Activated CD4-positive, alpha-beta T cell treated with anti-CD3 and anti-CD28 coated beads, Interleukin-2, Interleukin-4, amounts not matched to agents 100 ng/mL and 50 ng/mL, durations not matched to agents 16 hours and 8 hours (primary cell): Measurements from ENCODE around the gene MPP7.
"Not testable (repeated sequence)": the region's sequence is repeated elsewhere in the genome, so short reads cannot be mapped to it uniquely, and the experiment has no call there.

ENCODE experiments used
- DNase-seq: peaks from one replicate; pipeline ENCODE4 v3.0.0-alpha.2; 2020; ENCODE audit warnings: low spot score

The MPP7 gene

DNA sequence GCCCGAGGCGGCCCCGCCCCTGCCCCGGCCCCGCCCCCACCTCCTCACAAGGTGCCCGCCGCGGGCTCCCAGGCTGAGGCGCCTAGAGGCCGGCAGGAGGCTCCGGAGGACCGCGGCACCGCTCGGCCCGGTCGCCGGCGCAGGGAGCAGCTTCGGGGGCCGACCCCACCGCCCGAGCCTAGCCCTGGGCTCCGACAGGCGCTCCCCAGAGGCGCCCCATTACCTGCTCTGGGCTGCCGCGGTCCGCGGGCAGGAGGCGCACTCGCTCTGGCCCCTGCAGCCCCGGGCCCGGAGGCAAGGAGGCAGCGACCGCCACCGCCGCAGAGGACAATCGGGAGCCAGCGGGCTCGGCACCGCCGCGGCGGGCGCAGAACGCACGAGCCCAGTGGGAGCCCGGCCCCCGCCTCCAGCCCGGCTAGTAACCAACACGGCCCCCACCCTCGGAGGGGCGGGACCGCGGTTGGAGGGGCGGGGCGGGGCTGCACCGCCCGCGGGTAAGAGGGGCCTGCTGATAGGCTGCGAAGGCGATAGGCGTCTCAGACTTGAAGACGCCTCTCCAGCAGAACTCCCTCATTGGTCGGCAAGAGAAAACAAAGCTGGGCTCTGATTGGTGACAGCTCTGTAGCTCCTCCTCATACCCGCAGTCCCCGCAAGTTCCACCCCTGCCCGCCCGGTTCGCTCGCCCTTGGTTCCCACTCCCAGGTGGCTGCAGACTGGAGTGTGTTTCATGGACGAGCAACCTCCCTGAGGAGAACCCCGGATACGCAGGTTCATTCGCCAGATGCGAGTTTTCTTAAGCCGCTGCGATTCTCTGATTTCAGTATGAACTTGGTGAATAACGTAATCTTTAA is at the start of gene MPP7:
Gene MPP7, minus strand, starts transcription at position 427 of the 851 bp plus-strand sequence. CDS start 64,460 bp downstream, outside the sequence.
- peak; percentile 97 for DNase-seq

DNA sequence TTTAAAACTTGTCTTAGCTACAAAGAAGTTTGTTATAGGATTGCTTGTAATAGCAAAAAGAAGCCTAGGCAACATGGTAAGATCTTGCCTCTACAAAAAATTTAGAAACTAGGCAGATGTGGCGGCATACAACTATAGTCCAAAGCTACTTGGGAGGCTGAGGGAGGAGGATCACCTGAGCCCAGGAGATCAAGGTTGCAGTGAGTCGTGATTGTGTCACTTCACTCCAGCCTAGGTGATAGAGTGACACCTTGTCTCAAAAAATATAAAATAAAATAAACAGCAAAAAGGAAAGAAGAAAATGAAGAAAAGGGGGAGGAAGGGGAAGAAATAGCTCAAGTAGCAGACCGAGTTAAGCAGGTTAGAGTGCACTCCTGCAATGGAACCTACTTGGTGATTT is 47.0 kb upstream of the MPP7 start:
- no peak for DNase-seq

DNA sequence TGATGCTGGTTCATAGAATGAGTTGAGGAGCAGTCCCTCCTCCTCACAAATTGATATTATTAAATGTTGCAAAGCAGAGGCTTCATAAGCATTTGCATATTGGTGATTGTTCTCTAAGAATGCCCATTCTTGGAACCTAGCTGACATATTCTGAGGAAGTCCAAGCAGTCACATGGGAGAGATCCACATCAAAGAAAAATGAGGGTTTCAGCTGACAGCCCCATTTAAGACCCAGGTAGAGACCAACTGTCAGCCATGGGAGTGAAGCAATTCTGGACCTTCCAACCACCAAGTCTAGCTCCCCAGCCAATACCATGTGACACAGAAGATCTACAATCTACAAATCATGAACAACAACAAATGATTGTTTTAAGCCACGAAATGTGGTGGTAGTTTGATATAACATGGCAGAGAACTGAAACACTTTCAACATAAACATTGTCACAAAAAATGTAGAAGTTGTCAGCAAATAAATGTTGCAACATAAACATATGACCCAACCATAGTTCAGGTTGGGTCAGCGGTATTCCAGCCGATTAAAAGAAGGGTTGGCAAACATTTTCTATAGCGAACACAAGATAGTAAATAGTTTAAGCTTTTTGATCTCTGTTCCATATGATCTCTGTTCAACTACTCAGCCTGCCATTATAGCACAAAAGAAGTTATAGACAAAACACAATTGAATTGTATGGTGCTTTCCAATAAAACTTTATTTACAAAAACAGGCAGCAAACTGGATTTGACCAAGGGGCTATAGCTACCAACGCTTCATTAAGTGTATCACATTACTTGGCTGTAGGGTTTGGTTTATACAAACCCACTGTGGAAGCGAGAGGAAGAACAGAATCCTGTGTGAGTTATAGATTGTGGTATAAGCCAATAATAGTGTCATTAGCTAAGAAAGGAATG is 41.4 kb upstream of the MPP7 start:
- DNase-seq = no peak

DNA sequence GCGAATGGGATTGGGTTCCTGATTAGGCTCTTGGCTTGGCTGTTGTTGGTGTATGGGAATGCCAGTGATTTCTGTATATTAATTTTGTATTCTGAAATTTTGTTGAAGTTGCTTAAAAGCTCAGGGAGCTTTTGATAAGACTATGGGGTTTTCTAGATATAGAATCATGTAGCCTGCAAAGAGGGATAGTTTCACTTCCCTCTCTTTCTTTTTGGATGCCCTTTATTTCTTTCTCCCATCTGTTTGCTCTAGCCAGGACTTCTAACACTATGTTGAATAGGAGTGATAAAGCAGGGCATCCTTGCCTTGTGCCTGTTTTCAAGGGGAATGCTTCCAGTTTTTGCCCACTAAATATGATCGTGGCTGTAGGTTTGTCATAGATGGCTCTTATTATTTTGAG is 40.4 kb upstream of the MPP7 start:
- DNase-seq = no peak

DNA sequence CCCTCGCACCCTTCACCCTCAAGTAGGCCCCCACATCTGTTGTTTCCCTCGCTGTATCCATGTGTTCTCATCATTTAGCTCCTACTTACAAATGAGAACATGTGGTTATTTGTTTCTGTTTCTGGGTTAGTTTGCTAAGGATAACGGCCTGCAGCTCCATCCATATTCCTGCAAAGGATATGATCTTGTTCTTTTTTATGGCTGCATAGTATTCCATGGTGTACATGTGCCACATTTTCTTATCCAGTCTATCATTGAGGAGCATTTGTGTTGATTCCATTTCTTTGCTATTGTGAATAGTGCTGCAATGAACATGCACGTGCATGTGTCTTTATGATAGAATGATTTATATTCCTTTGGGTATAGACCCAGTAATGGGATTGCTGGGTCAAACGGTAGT is 38.8 kb upstream of the MPP7 start:
- not testable (repeated sequence) for DNase-seq

DNA sequence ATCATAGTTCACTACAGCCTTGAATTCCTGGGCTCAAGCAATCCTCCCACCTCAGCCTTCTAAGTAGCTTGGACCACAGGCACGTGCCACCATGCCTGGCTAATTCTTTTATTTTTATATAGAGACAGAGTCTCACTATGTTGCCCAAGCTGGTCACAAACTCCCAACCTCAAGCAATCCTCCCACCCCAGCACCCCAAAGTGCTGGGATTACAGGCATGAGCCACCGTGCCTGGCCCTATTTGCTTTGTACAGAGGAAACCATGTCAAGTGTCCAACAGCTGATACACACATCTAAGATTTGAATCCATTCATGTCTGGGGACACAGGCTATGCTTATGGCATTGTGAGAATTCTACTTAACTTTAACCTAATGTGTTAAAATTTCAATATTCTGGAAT is 29.9 kb upstream of the MPP7 start:
- DNase-seq = no peak

DNA sequence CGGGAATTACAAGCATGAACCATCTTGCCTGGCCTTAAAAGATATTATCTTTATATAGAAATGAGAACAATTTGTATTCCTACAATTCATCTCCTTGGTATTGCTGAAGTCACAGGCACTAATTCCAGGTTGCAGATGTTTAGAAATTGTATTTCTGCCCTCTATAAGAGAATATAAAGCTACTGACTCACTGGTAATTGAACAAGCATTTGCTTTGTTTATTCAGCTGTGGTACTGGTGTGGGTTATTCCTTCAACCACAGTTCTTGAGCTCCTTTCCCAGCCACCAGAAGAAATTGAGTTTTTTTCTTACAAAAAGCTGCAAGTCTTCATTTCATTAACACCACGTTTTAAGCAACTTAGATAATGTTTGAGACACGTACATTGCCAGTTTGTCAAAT is 29.0 kb upstream of the MPP7 start:
- DNase-seq = no peak

DNA sequence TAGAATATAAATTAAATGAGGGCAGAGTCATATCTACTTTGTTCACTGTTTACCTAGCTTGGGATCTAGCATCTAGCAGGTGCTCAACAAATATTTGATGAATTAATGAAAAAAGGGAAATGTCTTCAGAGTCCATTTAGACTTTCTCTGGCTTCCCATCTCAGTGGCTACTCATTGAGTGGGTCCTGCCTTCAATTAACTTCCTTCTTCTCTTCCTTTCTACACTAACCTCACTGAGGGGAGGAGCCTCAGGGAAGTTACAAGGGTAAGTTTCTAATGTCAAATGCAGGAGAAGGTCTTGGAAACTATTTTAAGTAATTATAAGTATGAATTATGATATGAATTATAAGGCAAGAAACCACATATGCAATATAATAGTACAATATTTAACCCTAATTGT is 28.2 kb upstream of the MPP7 start:
- no peak for DNase-seq

DNA sequence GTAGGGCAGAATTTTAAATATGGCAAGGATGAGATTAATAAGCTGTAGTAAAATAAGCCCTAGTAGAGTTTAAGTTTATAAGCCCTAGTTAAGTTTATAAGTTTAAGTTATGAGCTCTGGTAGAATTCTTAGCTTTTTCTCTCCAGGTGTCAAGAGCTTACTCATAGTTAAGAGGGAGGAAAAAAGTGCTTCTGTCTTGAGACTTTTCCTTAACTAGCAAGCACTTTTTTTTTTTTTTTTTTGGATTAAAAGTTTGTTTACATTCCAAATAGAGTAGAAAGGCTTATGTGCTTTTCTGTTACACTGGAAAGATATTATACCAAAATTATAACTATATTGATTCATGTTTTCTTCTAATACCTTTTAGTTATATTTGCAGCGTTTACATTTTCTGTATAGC is 25.5 kb upstream of the MPP7 start:
- DNase-seq = no peak

DNA sequence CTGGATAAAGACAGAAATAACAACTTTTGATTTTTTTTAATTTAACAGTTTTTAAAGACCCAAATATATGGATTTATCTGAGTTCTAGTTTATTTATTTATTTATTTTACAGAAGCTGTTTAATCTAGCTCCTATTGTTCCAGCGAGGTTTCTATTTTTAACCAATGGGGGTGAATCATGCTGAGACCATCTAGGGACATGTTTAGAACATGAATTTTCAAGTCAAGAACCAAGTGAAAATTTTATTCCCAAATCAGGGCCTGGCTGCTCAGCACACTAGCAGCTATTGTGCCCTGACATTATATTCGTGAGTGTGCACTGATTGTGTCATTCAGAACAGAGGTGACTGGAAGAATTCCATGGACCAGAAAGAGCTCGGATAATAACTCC is 24.6 kb upstream of the MPP7 start:
- no peak for DNase-seq

DNA sequence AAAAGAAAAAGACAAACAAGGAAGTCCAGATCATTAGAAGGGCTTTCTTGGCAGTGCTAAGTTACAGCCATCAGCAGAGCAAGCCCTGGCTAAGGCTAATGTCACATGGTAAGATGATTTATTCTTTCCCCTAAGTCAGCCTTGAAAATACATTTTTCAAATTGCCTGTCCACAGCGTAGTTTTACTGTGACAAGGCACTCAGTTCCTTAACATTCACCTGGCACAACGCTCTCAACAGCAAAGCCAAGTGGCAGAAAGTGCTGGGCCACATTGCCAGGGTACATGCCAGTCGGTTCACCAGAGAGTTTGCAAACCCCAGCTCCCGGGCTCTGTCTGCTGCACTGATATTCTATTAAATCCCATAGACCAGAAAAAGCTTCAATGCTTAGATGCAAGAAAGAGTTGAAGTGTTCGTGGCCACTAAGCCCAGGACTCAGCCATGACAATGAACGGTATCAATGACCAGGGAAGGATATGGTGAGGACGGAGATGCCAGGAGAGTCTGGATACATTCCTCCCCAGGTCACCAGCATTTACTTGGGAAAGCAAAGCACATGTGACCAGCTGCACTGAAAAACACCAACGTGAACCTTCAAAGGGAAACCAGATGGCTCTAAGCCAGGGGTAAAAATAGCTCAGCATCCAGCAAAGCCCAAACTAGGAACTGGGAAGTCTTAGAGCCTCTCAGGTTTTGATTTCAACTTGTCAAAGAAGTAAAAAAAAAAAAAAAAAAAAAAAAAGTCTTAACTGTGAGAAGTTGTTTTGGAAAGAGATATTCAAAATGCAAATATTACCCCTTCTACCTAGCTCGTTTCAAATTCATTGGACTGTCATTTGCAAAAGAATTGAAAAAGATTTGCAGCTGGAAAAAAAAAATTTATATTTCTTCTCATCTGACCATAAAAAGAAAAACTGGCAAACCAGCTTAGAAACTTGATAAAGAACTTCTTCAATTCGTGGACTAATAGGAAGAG is 23.9 kb upstream of the MPP7 start:
- no peak for DNase-seq

DNA sequence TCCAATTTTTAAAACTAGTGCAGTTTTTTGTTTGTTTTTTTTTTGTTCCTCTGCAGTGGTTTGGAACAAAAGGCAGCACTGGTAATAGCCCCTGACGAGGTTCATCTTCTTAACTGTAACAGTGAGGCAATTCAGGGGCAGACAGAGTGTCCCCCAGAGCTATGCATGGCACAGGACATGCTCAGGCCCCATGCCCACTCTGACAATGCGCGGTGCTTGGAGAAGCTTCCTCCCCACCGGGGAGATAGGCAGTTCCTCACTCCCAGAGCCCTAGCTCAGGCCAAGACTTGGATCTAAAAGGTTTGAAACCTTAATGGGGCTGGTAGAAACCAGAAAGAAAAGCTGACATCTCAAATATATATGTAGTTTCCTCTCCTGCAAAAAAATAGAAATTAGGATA is 17.9 kb upstream of the MPP7 start:
- DNase-seq = no peak

DNA sequence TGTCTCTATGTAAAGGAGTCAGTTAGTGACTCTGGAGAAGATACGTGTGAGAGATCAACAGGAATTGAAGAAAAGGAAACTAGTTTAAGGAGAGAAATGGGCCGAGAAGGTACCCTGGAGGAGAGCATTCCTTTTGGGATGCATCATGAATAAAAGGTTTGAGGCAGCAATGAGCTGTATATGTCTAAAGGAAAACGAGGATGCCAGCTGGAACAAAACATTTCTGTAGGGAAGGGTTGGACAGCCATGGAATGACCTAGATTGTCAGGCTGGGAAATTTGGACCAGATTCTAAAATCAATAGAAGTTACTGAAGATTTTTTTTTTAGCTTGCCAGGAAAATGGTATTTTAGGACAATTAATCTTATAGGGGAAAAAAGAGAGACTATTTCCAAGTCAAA is 17.2 kb upstream of the MPP7 start:
- no peak for DNase-seq

DNA sequence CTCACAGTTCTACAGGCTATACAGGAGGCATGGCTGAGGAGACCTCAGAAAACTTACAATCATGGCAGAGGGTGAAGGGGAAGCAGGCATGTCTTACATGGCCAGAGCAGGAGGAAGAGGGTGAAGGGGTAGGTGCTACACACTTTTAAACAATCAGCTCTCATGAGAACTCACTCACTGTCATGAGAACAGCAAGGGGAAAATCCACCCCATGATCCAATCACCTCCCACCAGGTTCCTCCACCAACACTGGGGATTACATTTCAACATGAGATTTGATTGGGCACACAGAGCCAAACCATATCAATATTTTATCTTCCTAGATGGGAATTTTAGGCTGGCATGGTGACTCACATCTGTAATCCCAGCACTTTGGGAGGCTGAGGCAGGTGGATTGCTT is 16.2 kb upstream of the MPP7 start:
- not testable (repeated sequence) for DNase-seq

DNA sequence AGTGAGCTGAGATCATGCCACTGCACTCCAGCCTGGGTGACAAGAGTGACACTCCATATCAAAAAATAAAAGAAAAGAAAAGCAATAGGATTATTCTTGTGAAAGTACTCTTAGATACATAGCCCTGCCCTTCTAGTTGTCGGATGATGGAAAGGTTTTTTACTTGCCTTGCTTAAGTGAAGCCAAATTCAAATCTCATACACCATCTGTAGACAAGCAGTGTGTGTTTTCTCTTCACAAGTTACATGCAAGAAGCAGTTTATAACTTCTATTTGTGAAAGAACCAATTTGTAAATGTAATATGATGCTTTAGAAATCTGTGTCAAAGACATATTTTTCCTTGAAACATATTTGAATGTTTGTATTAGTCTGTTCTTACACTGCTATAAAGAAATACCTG is 15.8 kb upstream of the MPP7 start:
- DNase-seq = no peak

DNA sequence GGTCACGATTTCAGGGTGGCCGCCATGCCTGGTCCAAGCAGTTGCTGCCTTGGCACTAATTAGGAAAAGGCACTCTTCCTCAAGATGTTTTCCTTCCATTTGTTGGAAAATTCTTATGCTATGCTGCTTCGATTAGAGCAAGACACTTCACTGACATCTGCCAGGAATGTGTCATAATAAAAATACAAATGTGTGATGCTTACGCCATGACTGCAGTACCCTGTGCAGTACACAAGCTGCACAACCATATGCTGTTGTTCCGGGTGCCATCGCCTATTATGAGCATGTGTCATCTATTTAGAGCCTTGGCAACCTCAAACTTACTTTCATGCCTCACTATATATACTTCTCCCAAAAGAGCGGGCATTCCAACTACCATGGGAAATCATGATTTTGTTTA is 14.9 kb upstream of the MPP7 start:
- no peak for DNase-seq

DNA sequence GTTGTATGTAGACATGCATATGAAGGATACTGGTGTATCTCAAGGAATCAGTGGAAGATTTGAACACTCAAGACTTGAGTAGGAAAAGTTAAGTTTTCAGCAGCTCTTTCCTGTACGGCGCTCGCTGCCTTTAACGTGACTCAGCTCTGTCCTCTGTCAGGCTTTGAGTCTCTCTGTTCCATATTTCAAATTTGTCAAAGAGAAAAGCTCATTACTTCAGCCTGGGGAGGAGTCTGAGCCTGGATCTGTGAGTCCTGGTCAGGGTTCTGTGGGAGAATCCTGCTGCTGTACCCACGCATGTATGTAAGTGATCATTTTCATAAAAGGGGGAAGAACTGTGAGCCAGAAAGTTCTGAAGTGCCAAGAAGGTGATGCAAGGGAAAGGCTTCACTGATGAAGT is 13.8 kb upstream of the MPP7 start:
- no peak for DNase-seq

DNA sequence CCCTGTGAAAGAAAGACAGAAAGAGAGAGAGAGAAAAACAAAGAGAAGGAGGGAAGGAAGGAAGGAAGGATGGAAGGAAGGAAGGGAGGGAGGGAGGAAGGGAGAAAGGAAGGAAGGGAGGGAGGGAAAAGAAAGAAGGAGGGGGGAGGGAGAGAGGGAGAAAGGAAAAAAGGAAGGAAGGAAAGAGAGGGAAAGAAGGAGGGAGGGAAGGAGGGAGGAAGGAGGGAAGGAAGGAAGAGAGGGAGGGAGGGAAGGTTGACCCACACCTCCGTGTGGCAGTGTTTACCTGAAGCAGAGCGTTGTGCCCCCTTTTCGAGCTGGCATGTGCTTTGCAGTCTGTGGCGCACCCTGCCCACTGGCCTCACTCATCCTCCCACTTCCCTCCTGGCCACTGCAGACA is 12.3 kb upstream of the MPP7 start:
- DNase-seq = no peak

DNA sequence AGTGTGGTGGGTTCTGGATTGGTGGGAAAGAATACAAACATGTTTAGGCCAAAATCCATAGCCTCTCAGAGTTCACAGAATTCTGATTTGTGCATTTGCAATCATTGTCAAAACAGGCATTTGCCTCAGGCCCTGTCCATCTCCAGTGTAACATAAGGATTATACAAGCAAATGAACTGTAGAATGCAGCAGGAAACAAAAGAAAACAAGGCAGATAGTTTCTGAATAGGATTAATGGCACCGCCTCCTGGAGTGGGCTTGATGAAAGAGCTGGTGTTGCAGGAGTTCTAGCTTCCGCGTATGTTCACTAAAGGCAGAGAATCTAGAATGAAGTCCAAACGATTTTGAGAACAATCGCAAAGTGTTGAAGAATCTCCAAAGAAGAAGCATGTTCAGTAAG is 11.3 kb upstream of the MPP7 start:
- DNase-seq = no peak

DNA sequence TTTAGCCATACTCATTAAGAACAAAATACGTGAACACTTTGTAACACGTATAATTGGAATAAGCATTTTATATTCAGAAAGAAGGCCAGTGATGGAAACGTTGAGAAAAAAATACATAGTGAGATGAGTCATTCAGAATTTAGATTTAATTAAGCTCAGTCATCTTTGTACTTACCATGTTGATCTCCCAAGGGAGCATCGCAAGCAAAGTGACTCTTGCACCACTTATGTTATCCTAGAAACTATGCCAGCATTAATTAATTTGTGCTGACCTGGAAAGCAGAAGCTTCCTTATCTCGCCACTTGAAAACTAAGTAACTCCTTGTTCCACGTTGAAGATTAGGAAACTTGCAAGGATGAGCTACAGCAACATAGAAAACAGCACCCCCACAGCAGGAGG is 9.7 kb upstream of the MPP7 start:
- no peak for DNase-seq

DNA sequence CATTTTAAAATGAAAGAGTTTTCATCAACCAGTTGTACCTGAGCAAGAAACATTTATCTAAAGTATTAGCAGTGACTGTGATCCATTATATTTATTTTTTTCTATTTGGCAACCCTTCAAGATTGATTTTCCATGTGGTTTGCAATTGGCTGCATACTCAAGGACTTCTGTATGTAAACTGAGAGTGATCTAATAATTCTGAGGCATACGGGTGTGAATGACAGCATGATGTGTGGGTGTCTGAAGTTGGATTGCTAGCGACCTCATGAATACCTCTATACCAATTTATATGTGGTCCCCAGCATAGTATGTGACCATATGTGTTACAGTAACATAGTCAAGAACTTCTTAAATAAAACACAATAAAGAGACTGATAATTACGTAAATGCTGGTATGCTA is 8.2 kb upstream of the MPP7 start:
- DNase-seq = no peak

DNA sequence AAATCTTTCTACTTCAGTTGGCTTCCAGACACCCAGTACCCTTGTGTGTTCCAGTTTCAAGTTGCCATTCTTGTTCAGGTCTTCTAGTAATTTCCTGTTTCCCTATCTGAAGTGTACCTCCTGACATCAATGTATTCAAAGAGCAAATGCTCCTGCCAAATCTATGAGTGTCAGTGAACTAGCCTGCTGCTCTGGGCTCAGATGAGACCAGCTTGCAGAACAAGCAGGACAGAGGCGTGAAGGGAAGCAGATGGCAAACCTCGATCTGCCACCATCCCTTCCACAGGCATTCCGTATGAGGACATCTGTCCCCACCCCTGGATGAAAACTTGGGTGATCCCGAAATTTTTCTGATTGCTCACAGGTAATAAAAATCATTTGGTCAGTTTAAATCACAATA is 4.4 kb upstream of the MPP7 start:
- DNase-seq = no peak
